Lung (tissue), 12 donors: ENCODE results near the gene SUSD2. TPM values are rescaled to one million over a fixed set of nuclear protein-coding genes. Genes with fewer than 3 reads are reported as not detected.

Experiments used
- ATAC-seq: fragments of 200-7000 bp; cut with Tn5 transposase; one replicate; pipeline ENCODE4 v1.9.1; 2020; ENCODE audit warnings: moderate number of reproducible peaks; ENCODE audit not compliant: insufficient read depth, low FRiP score
- DNase-seq, 3 donors: peaks; one replicate each; pipeline ENCODE4 v3.0.0-alpha.2; 2013 to 2017
- H3K27ac ChIP-seq, 2 donors: one replicate each; pipeline ENCODE4 v1.5.1; 2013; ENCODE audit warnings: mild to moderate bottlenecking in 2 of 2, moderate library complexity in 2 of 2, control low read depth in 1 of 2, inconsistent platforms in 1 of 2, low read depth in 1 of 2, low read length in 1 of 2
- H3K27me3 ChIP-seq, 3 donors: one replicate each; pipeline ENCODE4 v1.5.1; 2013; ENCODE audit warnings: low read length in 2 of 3; ENCODE audit not compliant: control insufficient read depth in 3 of 3, insufficient read depth in 3 of 3
- H3K36me3 ChIP-seq, 4 donors: one replicate each; pipeline ENCODE4 v1.5.1; 2013; ENCODE audit warnings: low read length in 4 of 4, mild to moderate bottlenecking in 1 of 4, moderate library complexity in 1 of 4; ENCODE audit not compliant: control insufficient read depth in 4 of 4, insufficient read depth in 4 of 4
- H3K4me1 ChIP-seq, 5 donors: one replicate each; pipeline ENCODE4 v1.5.1; 2013; ENCODE audit warnings: low read length in 5 of 5, mild to moderate bottlenecking in 2 of 5, moderate library complexity in 1 of 5; ENCODE audit not compliant: control insufficient read depth in 5 of 5, insufficient read depth in 5 of 5
- H3K4me3 ChIP-seq: one replicate; pipeline ENCODE4 v1.5.1; 2013; ENCODE audit warnings: mild to moderate bottlenecking, control low read depth, moderate library complexity
- H3K9ac ChIP-seq, 2 donors: one replicate each; pipeline ENCODE4 v1.5.1; 2013; ENCODE audit warnings: low read length in 2 of 2, control low read depth in 1 of 2; ENCODE audit not compliant: insufficient read depth in 1 of 2
- H3K9me3 ChIP-seq, 4 donors: one replicate each; pipeline ENCODE4 v1.5.1; 2013; ENCODE audit warnings: low read length in 3 of 4, mild to moderate bottlenecking in 1 of 4, moderate library complexity in 1 of 4; ENCODE audit not compliant: control insufficient read depth in 4 of 4, insufficient read depth in 3 of 4
- CTCF ChIP-seq: IDR thresholded peaks from 2 replicates; pipeline ENCODE4 v1.5.1; 2012; ENCODE audit warnings: mild to moderate bottlenecking; ENCODE audit errors: control extremely low read depth, extremely low read depth
- WGBS, 2 donors: extraction: QIAGEN DNeasy Blood & Tissue Kit; methylation state at CpG; one replicate each; pipeline ENCODE4 v1.1.7; 2013; 5-methylcytosine and 5-hydroxymethylcytosine counted together
- polyA plus RNA-seq, 2 donors: library from polyadenylated mRNA; stranded (reverse); fragments of 200-250 nt; gene quantifications; one replicate each; pipeline ENCODE4 v1.2.1, GENCODE V29; 2013
- total RNA-seq, 2 donors: library from RNA; depleted of rRNA in 1 of 2; stranded (reverse); fragments of >200 nt in 1 of 2; gene quantifications; one replicate each; pipeline ENCODE4 v1.2.1, GENCODE V29; 2014 to 2021
- donor health status: control.
- donor health status: control.
- donor health status: Bipolar disorder and iron deficiency.
- donor health status: healthy.
- donor health status: DM: yes; HTN: yes; CAD: no.

Gene SUSD2
- total and polyA plus RNA-seq, 4 donors, result 15.9 to 192 (median 49.7) TPM

GRCh38 chr22:24159650-24160049 is 21.6 kb upstream of the SUSD2 start:
- 46 to 49% methylated on average over 2 of the region's 2 CpGs for WGBS, 2 donors
- DNase-seq, result no peak
- H3K27ac ChIP-seq, result peak overlapping the region in 1 of 2 donors; percentile 49

GRCh38 chr22:24160546-24160945 is 20.7 kb upstream of the SUSD2 start:
- H3K4me3 ChIP-seq, result no peak overlapping the region
- 66 to 83% methylated on average over 6 of the region's 6 CpGs for WGBS, 2 donors
- H3K9ac ChIP-seq, result no peak overlapping the region
- peaks cover 12 to 47% (median 21%) of the 10 kb centered on the region in 5 donors for H3K4me1 ChIP-seq
- H3K9me3 ChIP-seq, result no peaks in the 10 kb centered on the region
- TF ChIP-seq CTCF, result no peak
- H3K36me3 ChIP-seq, result peaks cover 0 to 29% (median 22%) of the 10 kb centered on the region in 4 donors
- ATAC-seq (no peak), DNase-seq (no peak)
- no peaks in the 10 kb centered on the region for H3K27me3 ChIP-seq
- peak overlapping the region in 1 of 2 donors; percentile 0 for H3K27ac ChIP-seq

More at GRCh38 chr22:24159650-24160049, 21.6 kb upstream of the SUSD2 start:
- no peak for TF ChIP-seq CTCF
- Histone ChIP-seq H3K4me1 (peaks cover 10 to 56% (median 21%) of the 10 kb centered on the region in 5 donors), H3K4me3 (no peak overlapping the region), H3K36me3 (peaks cover 0 to 21% (median 14%) of the 10 kb centered on the region in 4 donors), H3K27me3 (no peaks in the 10 kb centered on the region), H3K9ac (no peak overlapping the region), H3K9me3 (no peaks in the 10 kb centered on the region)
- no peak for ATAC-seq

- Histone ChIP-seq H3K27me3 (no peaks in the 10 kb centered on the region), H3K9ac (no peak overlapping the region), H3K4me1 (peaks cover 12 to 46% (median 21%) of the 10 kb centered on the region in 5 donors), H3K27ac (peak overlapping the region in 1 of 2 donors; percentile 40), H3K9me3 (no peaks in the 10 kb centered on the region), H3K36me3 (peaks cover 0 to 38% (median 29%) of the 10 kb centered on the region in 4 donors), H3K4me3 (no peak overlapping the region)
- DNase-seq, result no peak
- TF ChIP-seq CTCF, result no peak
- WGBS, 2 donors, result 81 to 91% methylated on average over 7 of the region's 7 CpGs
- no peak for ATAC-seq
Measured at GRCh38 chr22:24161485-24161884, 19.8 kb upstream of the SUSD2 start.

GRCh38 chr22:24161909-24162308 is 19.4 kb upstream of the SUSD2 start:
- peak overlapping the region in 1 of 2 donors; percentile 40 for H3K27ac ChIP-seq
- H3K36me3 ChIP-seq, result peaks cover 0 to 41% (median 31%) of the 10 kb centered on the region in 4 donors
- peak overlapping the region in 1 of 2 donors; percentile 5 for H3K9ac ChIP-seq
- 65 to 81% methylated on average over 6 of the region's 6 CpGs for WGBS, 2 donors
- H3K27me3 ChIP-seq, result no peaks in the 10 kb centered on the region
- no peak for ATAC-seq
- no peak overlapping the region for H3K4me3 ChIP-seq
- TF ChIP-seq CTCF, result no peak
- no peaks in the 10 kb centered on the region for H3K9me3 ChIP-seq
- no peak for DNase-seq
- H3K4me1 ChIP-seq, result peaks cover 12 to 42% (median 21%) of the 10 kb centered on the region in 5 donors
